CD14-positive monocyte (primary cell): Measurements from ENCODE around the gene UBAC1. TPM values are rescaled to one million over a fixed set of nuclear protein-coding genes. Genes with fewer than 3 reads are reported as not detected.

Experiments
- DNase-seq, 3 donors: peaks; one replicate each; pipeline ENCODE4 v3.0.0-alpha.2; 2011 to 2022
- H2AFZ ChIP-seq: 2 replicates; pipeline ENCODE4 v1.6.0; 2012; ENCODE audit warnings: mild to moderate bottlenecking, low read depth, low read length, inconsistent platforms; ENCODE audit not compliant: insufficient read depth, poor library complexity, severe bottlenecking
- H3K27ac ChIP-seq, 2 donors: 1 replicate in 1 of 2; 2 replicates in 1 of 2; pipeline ENCODE4 v1.5.1; 2012 to 2013; ENCODE audit warnings: low read length in 2 of 2, control low read depth in 1 of 2, inconsistent platforms in 1 of 2, low read depth in 1 of 2, mild to moderate bottlenecking in 1 of 2
- H3K27me3 ChIP-seq, 2 donors: one replicate each; pipeline versions ENCODE4 v1.6.0 to v1.6.1; 2011 to 2013; ENCODE audit warnings: low read length in 2 of 2; ENCODE audit not compliant: control insufficient read depth in 2 of 2, insufficient read depth in 2 of 2
- H3K36me3 ChIP-seq, 2 donors: replicated peaks in 1 of 2; 1 replicate in 1 of 2; 2 replicates in 1 of 2; pipeline versions ENCODE4 v1.5.1 to v1.6.1; 2012 to 2013; ENCODE audit warnings: low read length in 2 of 2, control low read depth in 1 of 2, inconsistent platforms in 1 of 2, mild to moderate bottlenecking in 1 of 2; ENCODE audit not compliant: insufficient read depth in 2 of 2, control insufficient read depth in 1 of 2
- H3K4me1 ChIP-seq, 2 donors: 1 replicate in 1 of 2; 2 replicates in 1 of 2; pipeline versions ENCODE4 v1.5.1 to v1.6.1; 2012 to 2013; ENCODE audit warnings: low read length in 2 of 2, control low read depth in 1 of 2, inconsistent platforms in 1 of 2, mild to moderate bottlenecking in 1 of 2, moderate library complexity in 1 of 2; ENCODE audit not compliant: insufficient read depth in 2 of 2, control insufficient read depth in 1 of 2
- H3K4me2 ChIP-seq: replicated peaks from 2 replicates; pipeline ENCODE3; 2012; ENCODE audit warnings: low read length, moderate library complexity, mild to moderate bottlenecking; ENCODE audit not compliant: poor library complexity, severe bottlenecking; ENCODE audit errors: extremely low read depth
- H3K4me3 ChIP-seq, 3 experiments: fragments of 200-600 bp in 1 of 3; sonication (generic) in 1 of 3; replicated peaks in 1 of 3; 1 replicate in 2 of 3; 2 replicates in 1 of 3; pipeline ENCODE4 v1.5.1; 2011 to 2013; ENCODE audit warnings: low read length in 3 of 3, mild to moderate bottlenecking in 3 of 3, control low read depth in 2 of 3, low read depth in 2 of 3, inconsistent platforms in 1 of 3, moderate library complexity in 1 of 3
- H3K79me2 ChIP-seq: 2 replicates; pipeline ENCODE4 v1.6.0; 2012; ENCODE audit warnings: mild to moderate bottlenecking, control low read depth, inconsistent platforms, low read length, moderate library complexity; ENCODE audit not compliant: insufficient read depth
- H3K9ac ChIP-seq: 2 replicates; pipeline ENCODE4 v1.6.0; 2017; ENCODE audit warnings: low read length, mild to moderate bottlenecking; ENCODE audit not compliant: insufficient read depth, poor library complexity, severe bottlenecking
- H3K9me3 ChIP-seq, 2 donors: replicated peaks in 1 of 2; 1 replicate in 1 of 2; 2 replicates in 1 of 2; pipeline versions ENCODE4 v1.5.1 to v1.6.1; 2012 to 2013; ENCODE audit warnings: low read length in 2 of 2, control low read depth in 1 of 2; ENCODE audit not compliant: control insufficient read depth in 1 of 2, insufficient read depth in 1 of 2
- H4K20me1 ChIP-seq: 2 replicates; pipeline ENCODE4 v1.6.0; 2012; ENCODE audit warnings: mild to moderate bottlenecking, low read length, control low read depth, moderate library complexity; ENCODE audit not compliant: insufficient read depth
- H3K27ac Mint-ChIP-seq, 7 donors: one replicate each; pipeline ENCODE4 v1.8.0; 2020; ENCODE audit warnings: mild to moderate bottlenecking in 7 of 7, mixed read lengths in 7 of 7, moderate library complexity in 6 of 7, inconsistent platforms in 2 of 7
- H3K27me3 Mint-ChIP-seq, 3 donors: one replicate each; pipeline ENCODE4 v1.8.0; 2021 to 2022; ENCODE audit warnings: low read depth in 3 of 3, mild to moderate bottlenecking in 3 of 3, mixed read lengths in 3 of 3, moderate library complexity in 3 of 3, inconsistent platforms in 1 of 3
- H3K36me3 Mint-ChIP-seq, 2 donors: one replicate each; pipeline ENCODE4 v1.8.0; 2020; ENCODE audit warnings: mixed read lengths in 2 of 2, inconsistent platforms in 1 of 2, mild to moderate bottlenecking in 1 of 2
- H3K4me1 Mint-ChIP-seq: one replicate; pipeline ENCODE4 v1.8.0; 2020; ENCODE audit warnings: mild to moderate bottlenecking, mixed read lengths
- H3K4me3 Mint-ChIP-seq, 2 donors: one replicate each; pipeline ENCODE4 v1.8.0; 2020; ENCODE audit warnings: mild to moderate bottlenecking in 2 of 2, mixed read lengths in 2 of 2, moderate library complexity in 1 of 2
- H3K9me3 Mint-ChIP-seq, 7 donors: one replicate each; pipeline ENCODE4 v1.8.0; 2020 to 2022; ENCODE audit warnings: mixed read lengths in 7 of 7, mild to moderate bottlenecking in 6 of 7, moderate library complexity in 6 of 7, inconsistent platforms in 2 of 7
- CTCF ChIP-seq: fragments of 200-600 bp; IDR thresholded peaks from one replicate; pipeline ENCODE4 v1.8.0; 2022; ENCODE audit warnings: antibody characterized with exemption, mild to moderate bottlenecking
- WGBS: methylation state at CpG from one replicate; pipeline ENCODE4 v1.1.5; 2013; ENCODE audit warnings: missing lambda C conversion rate; ENCODE audit not compliant: insufficient coverage; 5-methylcytosine and 5-hydroxymethylcytosine counted together
- intact Hi-C, 2 donors: fragments of 100-400 bp; cut with micrococcal nuclease; formaldehyde crosslinking; loops; one replicate each; pipeline versions ENCODE4 v1.15.0 to v1.15.1; 2023
- polyA plus RNA-seq, 3 donors: library from polyadenylated mRNA; depleted of rRNA in 1 of 3; unstranded in 2 of 3; stranded (reverse) in 1 of 3; fragments of 300-500 nt in 2 of 3; fragments of >200 nt in 1 of 3; fragmentation: Illumina TruSeq in 2 of 3; gene quantifications; 1 replicate in 2 of 3; 2 replicates in 1 of 3; pipeline ENCODE4 v1.2.3, GENCODE V29; 2012 to 2021

UBAC1 gene
- polyA plus RNA-seq, 3 donors = 35.8 to 63.1 (median 52.5) TPM

GRCh38 chr9:135980926-135981630 lies 19.9 kb upstream of the UBAC1 start:
- no peak overlapping the region for H3K4me2 ChIP-seq
- Mint-ChIP-seq H3K27ac (peak overlapping the region in 1 of 7 donors; percentile 35), H3K4me3 (no peak overlapping the region), H3K9me3 (peaks cover 0 to 1% (median 0%) of the 10 kb centered on the region in 7 donors), H3K27me3 (peaks cover 3 to 25% (median 22%) of the 10 kb centered on the region in 3 donors), H3K36me3 (no peaks in the 10 kb centered on the region), H3K4me1 (peaks cover 8% of the 10 kb centered on the region)
- no peak for DNase-seq
- H3K9me3 ChIP-seq = no peaks in the 10 kb centered on the region
- no peak overlapping the region for H2AFZ ChIP-seq
- H3K36me3 ChIP-seq = no peaks in the 10 kb centered on the region
- H3K79me2 ChIP-seq = no peaks in the 10 kb centered on the region
- H4K20me1 ChIP-seq = no peaks in the 10 kb centered on the region
- intact Hi-C loops = no loop called here
- peaks cover 0 to 17% of the 10 kb centered on the region in 2 donors for H3K27me3 ChIP-seq
- H3K4me3 ChIP-seq = no peak overlapping the region
- no peak overlapping the region for H3K9ac ChIP-seq
- H3K27ac ChIP-seq = no peak overlapping the region
- TF ChIP-seq CTCF = no peak
- WGBS = 94% methylated on average over 17 of the region's 29 CpGs
- H3K4me1 ChIP-seq = peaks cover 8 to 14% of the 10 kb centered on the region in 2 donors

- intact Hi-C loops = no loop called here
These were observed 18.5 kb upstream of the UBAC1 start for GRCh38 chr9:135979547-135980166.

More at GRCh38 chr9:135979547-135980166, 18.5 kb upstream of the UBAC1 start:
- no peak for TF ChIP-seq CTCF
- Histone ChIP-seq H3K9me3 (no peaks in the 10 kb centered on the region), H3K27ac (no peak overlapping the region), H4K20me1 (no peaks in the 10 kb centered on the region), H3K4me3 (no peak overlapping the region), H3K27me3 (peaks cover 0 to 16% of the 10 kb centered on the region in 2 donors), H3K4me2 (no peak overlapping the region), H3K4me1 (peaks cover 8 to 14% of the 10 kb centered on the region in 2 donors), H2AFZ (no peak overlapping the region), H3K36me3 (no peaks in the 10 kb centered on the region), H3K9ac (no peak overlapping the region), H3K79me2 (no peaks in the 10 kb centered on the region)
- Mint-ChIP-seq H3K4me3 (no peak overlapping the region), H3K27me3 (peaks cover under 1 to 20% (median 19%) of the 10 kb centered on the region in 3 donors), H3K36me3 (no peaks in the 10 kb centered on the region), H3K27ac (no peak overlapping the region), H3K4me1 (peaks cover 8% of the 10 kb centered on the region), H3K9me3 (peaks cover 0 to 2% (median 0%) of the 10 kb centered on the region in 7 donors)
- DNase-seq = no peak
- 45% methylated on average over 10 of the region's 19 CpGs for WGBS
